Endodermal cell (in vitro differentiated cells): Measurements from ENCODE around the gene SLC37A4. TPM values are rescaled to one million over a fixed set of nuclear protein-coding genes. Genes with fewer than 3 reads are reported as not detected.

Experiments
- DNase-seq: peaks from one replicate; pipeline ENCODE4 v3.0.0-alpha.2; 2017
- H3K27ac ChIP-seq: 2 replicates; pipeline ENCODE4 v1.5.1; 2013; ENCODE audit warnings: mild to moderate bottlenecking, low read depth, low read length, moderate library complexity
- H3K27me3 ChIP-seq: 2 replicates; pipeline ENCODE4 v1.6.1; 2013; ENCODE audit warnings: mild to moderate bottlenecking, low read length, moderate library complexity; ENCODE audit not compliant: insufficient read depth, control insufficient read depth, poor library complexity, severe bottlenecking
- H3K36me3 ChIP-seq: 2 replicates; pipeline ENCODE4 v1.7.0; 2013; ENCODE audit warnings: mild to moderate bottlenecking, low read length, moderate library complexity; ENCODE audit not compliant: control insufficient read depth, insufficient read depth
- H3K4me1 ChIP-seq: one replicate; pipeline ENCODE4 v1.7.0; 2013; ENCODE audit warnings: low read length; ENCODE audit not compliant: control insufficient read depth, insufficient read depth
- H3K4me3 ChIP-seq: 2 replicates; pipeline ENCODE4 v1.5.1; 2013; ENCODE audit warnings: mild to moderate bottlenecking, low read length, moderate library complexity
- H3K9ac ChIP-seq: 2 replicates; pipeline ENCODE4 v1.6.1; 2013; ENCODE audit warnings: mild to moderate bottlenecking, low read length, moderate library complexity; ENCODE audit not compliant: poor library complexity, severe bottlenecking; ENCODE audit errors: extremely low read depth
- H3K9me3 ChIP-seq: 2 replicates; pipeline ENCODE4 v1.6.1; 2013; ENCODE audit warnings: mild to moderate bottlenecking, low read length, moderate library complexity; ENCODE audit not compliant: control insufficient read depth
- H3K27ac Mint-ChIP-seq: 2 replicates; pipeline ENCODE4 v1.8.0; 2020; ENCODE audit warnings: mixed read lengths
- H3K27me3 Mint-ChIP-seq: 2 replicates; pipeline ENCODE4 v1.8.0; 2021; ENCODE audit warnings: mild to moderate bottlenecking, mixed read lengths; ENCODE audit not compliant: insufficient read depth
- H3K36me3 Mint-ChIP-seq: 2 replicates; pipeline ENCODE4 v1.8.0; 2020; ENCODE audit warnings: low read depth, mixed read lengths
- H3K4me1 Mint-ChIP-seq: 2 replicates; pipeline ENCODE4 v1.8.0; 2020; ENCODE audit warnings: mixed read lengths
- H3K4me3 Mint-ChIP-seq: 2 replicates; pipeline ENCODE4 v1.8.0; 2020; ENCODE audit warnings: mild to moderate bottlenecking, moderate library complexity, mixed read lengths
- H3K9me3 Mint-ChIP-seq: 2 replicates; pipeline ENCODE4 v1.8.0; 2020; ENCODE audit warnings: mild to moderate bottlenecking, mixed read lengths
- WGBS, 2 experiments: methylation state at CpG; one replicate each; pipeline versions ENCODE4 v1.1.5 to v1.1.7; 2013; ENCODE audit warnings: missing lambda C conversion rate in 2 of 2, mixed read lengths in 1 of 2; ENCODE audit not compliant: insufficient coverage in 1 of 2, insufficient read length in 1 of 2; 5-methylcytosine and 5-hydroxymethylcytosine counted together
- total RNA-seq, 2 donors: library from RNA; stranded (reverse); fragmentation: NEBNext Ultra II Directional in 1 of 2; extraction: Animal tissue kit (Norgen Biotek cat#: 25700) in 1 of 2; gene quantifications; 2 replicates in 1 of 2; 3 replicates in 1 of 2; pipeline ENCODE4 v1.2.1, GENCODE V29; 2021
- TF ChIP-seq, protein P1 (sequence below): fragments of 200-600 bp; sonication (generic); conservative IDR thresholded peaks from 2 replicates; pipeline ENCODE4 v1.5.0; 2021; ENCODE audit warnings: antibody characterized with exemption, mild to moderate bottlenecking

SLC37A4 gene
- total RNA-seq, 2 donors from 2014 or later, result 63.6 to 75.3 TPM

DNA sequence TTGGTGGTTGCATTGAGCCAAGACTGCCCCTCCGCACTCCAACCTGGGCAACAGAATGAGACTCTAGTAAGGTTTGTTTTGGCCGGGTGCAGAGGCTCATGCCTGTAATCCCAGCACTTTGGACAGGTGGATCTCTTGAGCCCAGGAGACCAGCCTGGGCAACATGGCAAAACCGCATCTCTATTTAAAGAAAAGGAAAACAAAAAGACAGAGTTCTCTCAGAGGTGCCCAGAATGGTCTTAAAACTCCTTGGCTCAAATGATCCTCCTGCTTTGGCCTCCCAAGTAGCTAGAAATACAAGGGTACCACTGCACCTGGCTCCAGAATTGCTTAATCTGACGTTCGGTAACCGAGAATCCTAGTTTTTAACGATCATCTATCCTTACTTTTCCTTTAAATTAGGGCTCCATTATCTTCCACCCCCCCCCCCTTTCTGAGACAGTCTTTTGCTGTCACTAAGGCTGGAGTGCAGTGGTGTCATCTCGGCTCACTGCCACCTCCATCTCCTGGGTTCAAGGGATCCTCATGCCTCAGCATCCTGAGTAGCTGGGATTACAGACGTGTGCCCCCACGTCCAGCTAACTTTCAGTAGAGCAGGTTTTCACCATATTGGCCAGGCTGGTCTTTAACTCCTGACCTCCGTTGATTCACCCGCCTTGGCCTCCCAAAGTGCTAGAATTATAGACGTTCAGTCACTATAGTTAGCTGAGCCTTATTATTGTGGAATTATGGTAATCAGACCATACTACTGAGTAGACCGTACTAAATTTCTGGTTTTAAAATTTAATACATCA lies 14.3 kb downstream of the SLC37A4 start:
- 88 to 91% methylated on average over 10 to 13 of the region's 14 CpGs for WGBS, 2 experiments
- peaks cover 6% of the 10 kb centered on the region for H3K4me1 ChIP-seq
- peaks cover 64% of the 10 kb centered on the region for H3K36me3 Mint-ChIP-seq
- peak overlapping the region; percentile 75 for H3K27ac Mint-ChIP-seq
- H3K27me3 Mint-ChIP-seq, result no peaks in the 10 kb centered on the region
- TF ChIP-seq, protein P1, sequence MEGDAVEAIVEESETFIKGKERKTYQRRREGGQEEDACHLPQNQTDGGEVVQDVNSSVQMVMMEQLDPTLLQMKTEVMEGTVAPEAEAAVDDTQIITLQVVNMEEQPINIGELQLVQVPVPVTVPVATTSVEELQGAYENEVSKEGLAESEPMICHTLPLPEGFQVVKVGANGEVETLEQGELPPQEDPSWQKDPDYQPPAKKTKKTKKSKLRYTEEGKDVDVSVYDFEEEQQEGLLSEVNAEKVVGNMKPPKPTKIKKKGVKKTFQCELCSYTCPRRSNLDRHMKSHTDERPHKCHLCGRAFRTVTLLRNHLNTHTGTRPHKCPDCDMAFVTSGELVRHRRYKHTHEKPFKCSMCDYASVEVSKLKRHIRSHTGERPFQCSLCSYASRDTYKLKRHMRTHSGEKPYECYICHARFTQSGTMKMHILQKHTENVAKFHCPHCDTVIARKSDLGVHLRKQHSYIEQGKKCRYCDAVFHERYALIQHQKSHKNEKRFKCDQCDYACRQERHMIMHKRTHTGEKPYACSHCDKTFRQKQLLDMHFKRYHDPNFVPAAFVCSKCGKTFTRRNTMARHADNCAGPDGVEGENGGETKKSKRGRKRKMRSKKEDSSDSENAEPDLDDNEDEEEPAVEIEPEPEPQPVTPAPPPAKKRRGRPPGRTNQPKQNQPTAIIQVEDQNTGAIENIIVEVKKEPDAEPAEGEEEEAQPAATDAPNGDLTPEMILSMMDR, result no peak
- H3K4me3 Mint-ChIP-seq, result peak overlapping the region; percentile 100
- H3K27me3 ChIP-seq, result no peaks in the 10 kb centered on the region
- no peak for DNase-seq
- H3K4me3 ChIP-seq, result peak overlapping the region; percentile 99
- peaks cover 67% of the 10 kb centered on the region for H3K36me3 ChIP-seq
- H3K4me1 Mint-ChIP-seq, result peaks cover 10% of the 10 kb centered on the region
- no peaks in the 10 kb centered on the region for H3K9me3 Mint-ChIP-seq
- peak overlapping the region; percentile 94 for H3K9ac ChIP-seq
- no peaks in the 10 kb centered on the region for H3K9me3 ChIP-seq
- H3K27ac ChIP-seq, result no peak overlapping the region

DNA sequence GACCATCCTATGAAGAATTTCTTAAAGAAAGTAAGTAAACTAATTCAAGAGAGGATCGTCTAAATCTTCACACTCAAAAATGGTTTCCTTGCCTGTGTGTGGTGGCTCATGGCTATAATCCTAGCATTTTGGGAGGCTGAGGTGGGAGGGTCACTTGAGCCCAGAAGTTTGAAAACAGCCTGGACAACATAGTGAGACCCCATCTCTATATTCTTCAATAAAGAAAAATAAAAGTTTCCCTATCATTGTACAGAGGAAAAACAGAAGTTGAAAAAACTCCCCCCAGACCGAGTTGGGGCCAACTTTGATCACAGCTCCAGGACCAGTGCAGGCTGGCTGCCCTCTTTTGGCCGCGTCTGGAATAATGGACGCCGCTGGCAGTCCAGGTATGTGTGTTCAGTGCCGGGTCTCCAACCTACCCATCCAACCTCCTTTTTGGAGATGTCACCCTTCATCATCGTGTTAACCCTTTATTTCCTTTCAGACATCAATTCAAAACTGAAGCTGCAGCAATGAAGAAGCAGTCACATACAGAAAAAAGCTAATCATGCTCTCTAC lies 15.5 kb downstream of the SLC37A4 start:
- Mint-ChIP-seq H3K27me3 (no peaks in the 10 kb centered on the region), H3K27ac (peak overlapping the region; percentile 15), H3K4me1 (peaks cover 10% of the 10 kb centered on the region), H3K9me3 (no peaks in the 10 kb centered on the region), H3K36me3 (peaks cover 65% of the 10 kb centered on the region), H3K4me3 (no peak overlapping the region)
- peak; percentile 48 for DNase-seq
- H3K27ac ChIP-seq, result no peak overlapping the region
- no peak overlapping the region for H3K4me3 ChIP-seq
- no peaks in the 10 kb centered on the region for H3K9me3 ChIP-seq
- peaks cover 6% of the 10 kb centered on the region for H3K4me1 ChIP-seq
- TF ChIP-seq, protein P1, result no peak
- H3K9ac ChIP-seq, result no peak overlapping the region
- H3K36me3 ChIP-seq, result peaks cover 73% of the 10 kb centered on the region
- 81 to 82% methylated on average over 7 to 8 of the region's 8 CpGs for WGBS, 2 experiments
- no peaks in the 10 kb centered on the region for H3K27me3 ChIP-seq

DNA sequence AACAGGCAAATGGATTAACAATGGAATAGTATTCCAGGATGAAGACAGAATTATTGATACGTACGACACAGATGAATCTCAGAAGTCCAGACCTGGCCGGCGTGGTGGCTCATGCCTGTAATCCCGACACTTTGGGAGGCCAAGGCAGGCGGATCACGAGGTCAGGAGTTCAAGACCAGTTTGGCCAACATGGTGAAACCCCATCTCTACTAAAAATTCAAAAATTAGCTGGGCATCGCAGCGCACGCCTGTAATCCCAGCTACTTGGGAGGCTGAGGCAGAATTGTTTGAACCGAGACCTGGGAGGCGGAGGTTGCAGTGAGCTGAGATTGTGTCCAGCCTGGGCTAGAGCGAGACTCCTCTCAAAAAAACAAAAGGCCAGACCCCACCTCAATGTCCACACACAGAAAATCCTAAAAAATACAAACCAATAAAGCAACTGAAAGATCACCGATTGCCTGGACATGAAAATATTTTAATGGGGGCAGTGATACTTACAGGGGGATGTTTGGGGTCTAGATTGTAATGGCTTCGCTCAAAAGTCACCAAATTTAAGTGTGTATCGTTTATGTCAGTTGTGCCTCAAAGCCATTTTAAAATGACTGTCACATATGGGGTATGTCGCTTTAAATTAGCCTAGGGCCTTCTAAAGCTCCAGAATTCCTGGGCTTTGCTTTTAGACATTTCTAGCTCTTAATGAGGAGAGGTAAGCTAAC lies 16.3 kb downstream of the SLC37A4 start:
- H3K36me3 ChIP-seq, result peaks cover 77% of the 10 kb centered on the region
- Mint-ChIP-seq H3K4me3 (no peak overlapping the region), H3K4me1 (peaks cover 7% of the 10 kb centered on the region), H3K9me3 (no peaks in the 10 kb centered on the region), H3K36me3 (peaks cover 65% of the 10 kb centered on the region), H3K27ac (peak overlapping the region; percentile 62), H3K27me3 (no peaks in the 10 kb centered on the region)
- peaks cover 2% of the 10 kb centered on the region for H3K4me1 ChIP-seq
- WGBS, 2 experiments, result 89 to 90% methylated on average over 14 to 17 of the region's 17 CpGs
- H3K4me3 ChIP-seq, result no peak overlapping the region
- TF ChIP-seq, protein P1, result no peak
- no peak overlapping the region for H3K9ac ChIP-seq
- H3K9me3 ChIP-seq, result no peaks in the 10 kb centered on the region
- no peaks in the 10 kb centered on the region for H3K27me3 ChIP-seq
- no peak for DNase-seq
- H3K27ac ChIP-seq, result no peak overlapping the region
